ENCODE measurements around the gene LYZL2.

DNA sequence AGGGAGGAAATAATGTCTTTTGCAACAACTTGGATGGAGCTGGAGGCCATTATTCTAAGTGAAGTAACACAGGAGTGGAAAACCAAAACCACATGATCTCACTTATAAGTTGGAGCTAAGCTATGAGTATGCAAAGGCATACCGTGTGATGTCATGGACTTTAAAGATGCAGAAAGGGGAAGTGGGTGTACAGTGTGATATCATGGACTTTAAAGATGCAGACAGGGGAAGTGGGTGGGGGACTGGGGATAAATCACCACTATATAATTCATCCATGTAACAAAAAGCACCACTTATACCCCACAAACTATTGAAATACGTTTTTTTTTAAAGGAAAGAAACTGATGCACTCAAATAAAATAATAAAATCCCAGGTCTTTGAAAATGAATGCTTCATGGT lies 29.5 kb downstream of the LYZL2 start:
- no peak for TF ChIP-seq FOXM1 (IDR thresholded peaks at IDR 0.05; ENCODE audit: borderline replicate concordance)
- TF ChIP-seq SUZ12 (IDR thresholded peaks at IDR 0.05) = no peak
- no peak for TF ChIP-seq NFRKB (IDR thresholded peaks at IDR 0.05)
- no peak for TF ChIP-seq ZNF384 (IDR thresholded peaks at IDR 0.05)
- TF ChIP-seq ARNT (IDR thresholded peaks at IDR 0.05) = no peak
- no peak for TF ChIP-seq FOXK2 (IDR thresholded peaks at IDR 0.05)
- TF ChIP-seq FOXA1 (IDR thresholded peaks at IDR 0.05) = no peak
- no peak for TF ChIP-seq CTBP1 (IDR thresholded peaks at IDR 0.05; ENCODE audit: borderline replicate concordance)
- TF ChIP-seq HDGF (IDR thresholded peaks at IDR 0.05; ENCODE audit: borderline replicate concordance) = no peak

Measured in HEK293T (cell line).